HG03469 (cell line): ENCODE results near the gene OSBPL6.

Experiments used
- ATAC-seq: cut with Tn5 transposase; IDR thresholded peaks from one replicate; pipeline ENCODE4 v1.9.1; 2021; ENCODE audit warnings: mild to moderate bottlenecking, moderate library complexity, moderate number of reproducible peaks; ENCODE audit not compliant: unreplicated experiment

The OSBPL6 gene

GRCh38 chr2:178426388-178426787 lies 232.1 kb downstream of the OSBPL6 start:
- no peak for ATAC-seq

GRCh38 chr2:178427458-178427857 lies 233.1 kb downstream of the OSBPL6 start:
- no peak for ATAC-seq

DNA sequence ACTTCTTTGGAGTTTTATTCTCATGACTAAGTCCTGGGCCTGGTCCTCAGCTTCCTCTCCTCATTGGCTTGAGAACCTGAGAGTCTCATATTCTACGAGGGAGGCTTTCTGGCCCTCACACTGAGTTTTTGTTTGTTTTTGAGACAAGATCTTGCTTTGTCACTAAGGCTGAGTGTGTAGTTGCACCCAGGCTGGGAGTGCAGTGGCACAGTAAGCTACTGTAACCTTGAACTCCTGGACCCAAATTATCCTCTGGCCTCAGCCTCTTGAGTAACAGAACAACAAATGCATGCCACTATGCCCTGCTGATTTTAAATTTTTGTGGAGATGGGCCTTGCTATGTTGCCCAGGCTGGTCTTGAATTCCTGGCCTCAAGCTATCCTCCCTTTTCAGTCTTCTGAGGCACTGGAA lies 234.1 kb downstream of the OSBPL6 start:
- ATAC-seq: no peak

GRCh38 chr2:178429336-178429735 lies 235.0 kb downstream of the OSBPL6 start:
- ATAC-seq: no peak

DNA sequence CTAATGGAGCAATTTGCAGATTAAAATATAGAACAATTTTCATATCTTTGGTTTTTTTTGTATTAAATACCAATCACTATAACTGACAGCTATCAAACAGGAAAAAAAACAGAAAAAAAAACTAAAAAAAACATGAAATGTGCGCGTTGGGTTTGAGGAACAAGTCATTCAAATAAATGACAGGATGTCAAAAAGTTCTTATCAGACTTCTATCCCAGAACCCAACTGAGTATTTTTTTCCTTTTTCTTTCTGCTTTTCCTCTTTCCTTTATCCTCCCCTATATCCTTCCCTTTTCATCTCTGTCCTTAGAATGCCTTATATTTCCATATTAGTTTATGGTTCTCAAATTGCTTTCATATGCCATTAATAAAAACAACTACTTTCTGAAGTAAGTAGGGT lies 242.3 kb downstream of the OSBPL6 start:
- ATAC-seq: no peak

DNA sequence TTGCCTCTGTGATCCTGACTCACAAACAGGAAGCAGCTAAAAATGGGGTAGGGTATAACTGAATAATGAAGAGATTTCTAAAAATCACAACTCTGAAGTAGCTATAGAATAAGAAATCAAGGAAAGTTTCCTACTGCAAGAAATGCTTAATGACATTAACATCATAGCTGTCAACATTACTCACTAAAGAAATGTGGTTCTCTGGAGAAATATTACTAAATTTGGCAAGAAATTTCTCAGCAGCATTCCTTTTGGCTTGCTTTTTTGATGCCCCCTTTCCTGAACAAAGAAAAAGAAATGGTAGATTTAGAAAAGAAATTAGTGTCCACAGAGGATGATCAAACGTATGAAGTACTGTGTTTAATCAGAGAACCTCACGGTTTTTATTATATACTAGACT lies 247.1 kb downstream of the OSBPL6 start:
- ATAC-seq: no peak

GRCh38 chr2:178448968-178449661 lies 254.8 kb downstream of the OSBPL6 start:
- no peak for ATAC-seq

DNA sequence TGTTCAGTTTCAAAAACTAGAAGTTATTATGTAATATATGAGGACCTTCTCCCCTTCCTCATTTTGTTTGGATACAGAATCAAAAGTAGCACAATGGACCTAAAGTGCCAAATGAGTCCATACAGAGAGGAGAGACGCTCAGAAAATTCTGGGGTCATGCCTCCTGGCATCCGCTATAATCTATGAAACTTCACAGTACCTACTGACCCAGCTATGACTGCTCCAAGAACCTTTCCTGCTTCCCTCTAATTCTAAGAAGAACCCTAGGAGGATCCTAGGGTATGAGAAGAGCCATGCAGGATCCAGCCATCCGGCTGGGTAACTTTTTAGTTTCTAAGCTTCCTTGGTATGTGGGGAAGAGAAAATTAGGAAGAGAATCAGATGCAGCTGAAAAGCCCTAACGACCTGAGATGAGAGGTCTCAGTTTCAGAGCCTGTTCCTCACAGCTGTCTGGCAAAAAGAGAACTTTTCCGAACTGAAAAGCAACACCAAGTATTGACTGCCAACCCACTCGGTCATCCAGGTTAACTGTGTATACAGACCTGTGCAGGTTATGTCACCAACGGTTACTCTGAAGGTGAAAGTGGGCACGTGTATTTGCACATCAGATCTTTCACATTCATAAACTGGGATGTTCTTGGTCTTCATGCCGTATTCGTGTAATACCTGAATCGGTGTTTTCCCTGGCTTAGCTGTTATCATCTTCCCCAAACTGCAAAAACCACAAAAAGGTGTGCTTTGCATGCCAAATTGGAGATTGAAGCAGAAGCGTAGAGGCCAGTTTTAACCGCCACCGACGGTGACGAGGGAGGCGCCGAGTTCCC lies 255.6 kb downstream of the OSBPL6 start:
- peak; percentile 4 for ATAC-seq

DNA sequence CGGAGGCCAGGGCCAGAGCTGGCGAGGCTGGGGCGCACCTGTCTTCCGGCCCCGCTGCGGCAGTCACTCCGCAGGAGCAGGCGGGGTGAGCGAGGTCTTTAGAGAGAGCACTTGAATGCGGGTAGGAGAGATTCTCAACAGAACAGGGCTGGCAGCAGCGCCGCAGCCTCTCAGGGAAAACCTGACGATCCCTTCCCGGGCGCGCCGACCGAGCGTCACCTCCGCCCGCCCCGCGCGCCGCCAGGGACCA lies 256.1 kb downstream of the OSBPL6 start:
- ATAC-seq: peak; percentile 32

DNA sequence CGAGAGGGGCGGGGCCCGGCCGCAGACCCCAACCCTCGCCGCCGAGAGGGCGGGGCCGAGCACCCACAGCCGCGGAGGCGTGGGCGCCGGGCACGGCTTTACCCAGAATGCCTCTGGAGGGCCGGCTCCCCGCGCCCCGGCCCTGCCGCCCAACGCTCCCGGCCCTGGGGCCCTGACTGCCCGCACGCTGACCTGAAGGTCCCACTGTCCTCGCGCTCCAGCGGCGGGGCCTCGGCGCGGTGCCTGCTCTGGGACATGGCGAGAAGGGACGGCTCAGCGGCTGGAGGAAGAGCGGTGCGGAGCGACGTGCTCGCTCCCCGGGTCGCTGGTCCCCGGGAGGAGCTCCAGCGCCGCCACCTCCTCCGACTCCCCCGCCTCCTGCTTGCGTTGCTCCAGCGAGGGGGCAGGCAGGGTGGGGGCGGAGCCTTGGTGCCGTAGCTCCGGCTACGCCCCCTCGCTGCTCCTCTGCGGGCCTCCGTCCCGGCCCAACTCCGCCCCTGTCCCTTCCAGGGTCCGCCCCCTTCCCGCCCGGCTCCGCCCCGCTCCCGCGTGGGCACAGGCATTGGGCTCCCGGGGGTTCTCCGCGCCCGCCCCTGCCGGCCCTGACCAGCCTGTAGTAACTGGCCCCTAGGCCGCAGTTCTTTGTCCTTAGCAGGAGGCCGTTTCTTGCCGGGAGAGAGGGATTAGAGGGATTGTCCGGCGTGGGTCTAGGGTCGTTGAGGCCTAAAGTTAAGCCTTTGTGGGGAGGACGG lies 256.6 kb downstream of the OSBPL6 start, which contains the start of the genes PJVK and PRKRA:
Gene PJVK (plus strand): TSS at position 605 of the 752 bp plus-strand sequence. CDS start 2,032 bp downstream, outside the sequence.
Gene PRKRA (minus strand): TSS at position 402 of the 752 bp plus-strand sequence. CDS start 145 bp downstream, at position 257.
- ATAC-seq: peak; percentile 74

GRCh38 chr2:178452334-178452733 lies 258.0 kb downstream of the OSBPL6 start:
- ATAC-seq: no peak
